CD8-positive, alpha-beta memory T cell (primary cell): ENCODE data around the gene SORD. TPM values are rescaled to one million over a fixed set of nuclear protein-coding genes. Genes with fewer than 3 reads are reported as not detected.
A peak's percentile ranks its signal among the peaks of the same experiment; 100 is the strongest.

Experiments
- CTCF ChIA-PET: fragments of 350-600 bp; sonication (Branson Sonifier 250); formaldehyde crosslinking; loops from one replicate; lab custom pipeline; 2021; ENCODE audit warnings: antibody characterized with exemption; lab: Charles Lee
- POLR2A ChIA-PET: fragments of 350-600 bp; sonication (Branson Sonifier 250); formaldehyde crosslinking; loops from one replicate; lab custom pipeline; 2021; ENCODE audit warnings: antibody characterized with exemption; lab: Charles Lee
- DNase-seq, 5 donors: peaks; one replicate each; pipeline versions ENCODE4 v3.0.0 to v3.0.0-alpha.2; 2020 to 2022; ENCODE audit warnings: mixed read lengths in 1 of 5
- H3K27ac ChIP-seq: one replicate; pipeline ENCODE4 v1.7.0; 2013; ENCODE audit warnings: low read depth, mild to moderate bottlenecking, low read length, moderate library complexity
- H3K27me3 ChIP-seq: 2 replicates; pipeline ENCODE4 v1.7.0; 2013; ENCODE audit warnings: low read length, mild to moderate bottlenecking; ENCODE audit not compliant: insufficient read depth, poor library complexity, severe bottlenecking
- H3K36me3 ChIP-seq: 2 replicates; pipeline ENCODE4 v1.7.0; 2013; ENCODE audit warnings: mild to moderate bottlenecking, low read length, moderate library complexity; ENCODE audit not compliant: insufficient read depth
- H3K4me1 ChIP-seq: 2 replicates; pipeline ENCODE4 v1.7.0; 2013; ENCODE audit warnings: mild to moderate bottlenecking, low read length, moderate library complexity; ENCODE audit not compliant: insufficient read depth
- H3K4me3 ChIP-seq: 2 replicates; pipeline ENCODE4 v1.7.0; 2013; ENCODE audit warnings: mild to moderate bottlenecking, low read length
- H3K9me3 ChIP-seq: 2 replicates; pipeline ENCODE4 v1.7.0; 2013; ENCODE audit warnings: mild to moderate bottlenecking, low read length
- H3K27ac Mint-ChIP-seq, 8 donors: one replicate each; pipeline ENCODE4 v1.8.0; 2020 to 2021; ENCODE audit warnings: mixed read lengths in 8 of 8, mild to moderate bottlenecking in 6 of 8, inconsistent platforms in 3 of 8, moderate library complexity in 3 of 8
- H3K27me3 Mint-ChIP-seq, 2 donors: one replicate each; pipeline ENCODE4 v1.8.0; 2020 to 2021; ENCODE audit warnings: mixed read lengths in 2 of 2, mild to moderate bottlenecking in 1 of 2, moderate library complexity in 1 of 2
- H3K36me3 Mint-ChIP-seq, 3 donors: one replicate each; pipeline ENCODE4 v1.8.0; 2020 to 2021; ENCODE audit warnings: mixed read lengths in 3 of 3, inconsistent platforms in 1 of 3, mild to moderate bottlenecking in 1 of 3
- H3K4me1 Mint-ChIP-seq, 3 donors: one replicate each; pipeline ENCODE4 v1.8.0; 2020 to 2021; ENCODE audit warnings: mixed read lengths in 3 of 3, inconsistent platforms in 1 of 3, mild to moderate bottlenecking in 1 of 3
- H3K4me3 Mint-ChIP-seq, 7 donors: one replicate each; pipeline ENCODE4 v1.8.0; 2020 to 2021; ENCODE audit warnings: mixed read lengths in 7 of 7, mild to moderate bottlenecking in 6 of 7, moderate library complexity in 4 of 7, inconsistent platforms in 2 of 7
- H3K9me3 Mint-ChIP-seq, 5 donors: one replicate each; pipeline ENCODE4 v1.8.0; 2020 to 2022; ENCODE audit warnings: mixed read lengths in 5 of 5, mild to moderate bottlenecking in 3 of 5, moderate library complexity in 2 of 5, inconsistent platforms in 1 of 5
- polyA plus RNA-seq: library from polyadenylated mRNA; unstranded; fragments of 300-500 nt; fragmentation: Illumina TruSeq; gene quantifications from one replicate; pipeline ENCODE4 v1.2.3, GENCODE V29; 2021
- total RNA-seq, 2 experiments: library from RNA; stranded (reverse); gene quantifications; one replicate each; pipeline ENCODE4 v1.2.3, GENCODE V29; 2021

The SORD gene
- total and polyA plus RNA-seq, 3 experiments from 2014 or later: 7.8 to 23.1 (median 23.0) TPM

DNA sequence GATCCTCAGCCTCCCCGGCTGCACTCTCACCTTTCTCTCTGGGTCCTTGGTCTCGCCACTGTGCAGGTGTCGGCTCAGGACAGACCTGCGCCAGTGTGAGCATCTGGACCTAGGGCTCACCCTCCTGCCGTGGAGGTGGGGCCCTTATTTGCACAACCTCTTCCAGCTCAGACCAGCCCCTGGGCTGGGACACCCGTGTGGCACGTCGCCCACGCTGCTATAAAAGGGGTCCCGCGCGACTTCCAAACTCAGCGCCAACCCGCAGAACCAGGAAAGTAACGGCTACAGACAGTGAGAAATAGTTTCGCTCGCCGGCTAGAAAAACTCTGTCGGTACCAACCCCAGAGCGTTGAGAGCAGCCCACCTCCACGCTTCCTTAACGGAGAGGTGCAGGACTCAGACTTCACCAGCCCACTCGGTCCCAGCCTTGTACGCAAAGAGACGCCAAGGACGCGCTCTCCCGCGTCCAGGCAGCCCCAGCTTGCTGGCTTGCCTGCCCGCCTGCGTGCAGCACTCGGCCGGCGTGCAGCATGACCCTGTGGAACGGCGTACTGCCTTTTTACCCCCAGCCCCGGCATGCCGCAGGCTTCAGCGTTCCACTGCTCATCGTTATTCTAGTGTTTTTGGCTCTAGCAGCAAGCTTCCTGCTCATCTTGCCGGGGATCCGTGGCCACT is 91.2 kb downstream of the SORD start, which contains the start of the genes DUOX2 and DUOXA2:
Gene DUOX2, minus strand, starts transcription at position 97 of the 675 bp plus-strand sequence. CDS start 761 bp downstream, outside the sequence.
Gene DUOXA2, plus strand, starts transcription at position 251 of the 675 bp plus-strand sequence. Its CDS starts 280 bp downstream, at position 531.
- H3K27me3 Mint-ChIP-seq: peaks cover 52 to 83% of the 10 kb centered on the region in 2 donors
- DNase-seq: peak in 1 of 5 donors; percentile 40
- H3K4me3 ChIP-seq: peak within 1 kb of the TSS; percentile 6
- POLR2A ChIA-PET: no interaction called here
- no peaks in the 10 kb centered on the region for H3K36me3 ChIP-seq
- peaks cover 31 to 63% (median 46%) of the 10 kb centered on the region in 3 donors for H3K4me1 Mint-ChIP-seq
- H3K9me3 ChIP-seq: no peaks in the 10 kb centered on the region
- H3K27ac Mint-ChIP-seq: peak within 1 kb of the TSS in 1 of 8 donors; percentile 31
- H3K9me3 Mint-ChIP-seq: no peaks in the 10 kb centered on the region
- peaks cover 60% of the 10 kb centered on the region for H3K27me3 ChIP-seq
- H3K4me1 ChIP-seq: peaks cover 41% of the 10 kb centered on the region
- peak within 1 kb of the TSS in 6 of 7 donors; percentile 21 to 68 (median 49) for H3K4me3 Mint-ChIP-seq
- peaks cover 0 to 2% (median 0%) of the 10 kb centered on the region in 3 donors for H3K36me3 Mint-ChIP-seq
- CTCF ChIA-PET: interaction anchor here (1.5 kb wide), 1 partner anchor 9 kb away, joined by 4 read pairs; no protein-coding TSS in a partner anchor
- H3K27ac ChIP-seq: no peak within 1 kb of the TSS

DNA sequence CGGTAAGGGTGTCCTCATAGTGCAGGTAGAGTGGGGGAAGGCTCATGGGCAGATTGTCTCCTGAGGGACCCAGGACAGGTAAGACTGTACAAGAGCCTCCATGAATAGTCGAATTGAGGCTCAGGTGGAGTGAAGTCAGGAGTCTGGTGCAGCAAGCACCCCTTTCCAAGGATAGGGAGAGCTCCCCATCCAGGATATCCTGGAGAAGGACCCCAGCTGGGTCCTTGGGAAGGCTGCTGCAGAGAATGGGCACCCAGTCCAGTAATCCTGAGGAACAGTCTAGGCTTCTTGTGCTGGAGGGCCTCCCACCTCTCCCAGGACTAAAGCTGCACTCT is 91.7 kb downstream of the SORD start:
- Histone ChIP-seq H3K9me3 (no peaks in the 10 kb centered on the region), H3K4me3 (no peak overlapping the region), H3K27ac (no peak overlapping the region), H3K27me3 (peaks cover 60% of the 10 kb centered on the region), H3K4me1 (peaks cover 41% of the 10 kb centered on the region), H3K36me3 (no peaks in the 10 kb centered on the region)
- ChIA-PET CTCF (interaction anchor here (1.5 kb wide), 1 partner anchor 9 kb away, joined by 4 read pairs; no protein-coding TSS in a partner anchor), POLR2A (no interaction called here)
- Mint-ChIP-seq H3K27me3 (peaks cover 53 to 83% of the 10 kb centered on the region in 2 donors), H3K4me1 (peaks cover 31 to 63% (median 46%) of the 10 kb centered on the region in 3 donors), H3K9me3 (no peaks in the 10 kb centered on the region), H3K27ac (no peak overlapping the region), H3K4me3 (peak overlapping the region in 2 of 7 donors; percentile 37 to 59), H3K36me3 (peaks cover 0 to 2% (median 0%) of the 10 kb centered on the region in 3 donors)
- DNase-seq: no peak

DNA sequence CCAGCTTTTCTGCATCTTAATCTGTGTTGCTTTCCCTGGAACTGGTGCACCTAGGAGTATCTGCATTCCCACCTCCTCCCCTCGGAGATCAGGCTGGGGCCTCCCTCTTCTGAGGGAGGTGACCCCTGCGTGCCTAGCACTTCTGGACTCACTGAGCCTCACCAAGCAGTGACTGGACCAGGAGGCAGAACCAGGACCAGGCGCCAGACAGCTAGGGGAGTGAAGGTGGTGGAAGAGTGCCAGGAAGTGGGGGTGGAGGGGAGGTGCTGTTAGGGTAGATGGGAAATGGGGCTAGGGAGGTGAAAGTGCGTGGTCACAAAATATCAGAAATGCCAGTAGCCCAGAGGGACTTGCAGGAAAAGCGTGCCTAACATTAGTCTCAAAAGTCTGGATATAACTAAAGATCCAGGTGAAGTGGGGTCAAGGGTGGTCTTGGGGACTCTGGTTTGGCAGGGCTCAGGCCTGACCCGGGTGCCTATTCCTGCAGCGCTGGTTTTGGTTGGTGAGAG is 92.4 kb downstream of the SORD start:
- peaks cover 48 to 81% of the 10 kb centered on the region in 2 donors for H3K27me3 Mint-ChIP-seq
- Histone ChIP-seq H3K4me3 (no peak overlapping the region), H3K27ac (no peak overlapping the region), H3K27me3 (peaks cover 60% of the 10 kb centered on the region), H3K9me3 (no peaks in the 10 kb centered on the region), H3K4me1 (peaks cover 41% of the 10 kb centered on the region), H3K36me3 (no peaks in the 10 kb centered on the region)
- H3K4me3 Mint-ChIP-seq: peak overlapping the region in 2 of 7 donors; percentile 15 to 65
- peaks cover 31 to 62% (median 46%) of the 10 kb centered on the region in 3 donors for H3K4me1 Mint-ChIP-seq
- H3K36me3 Mint-ChIP-seq: peaks cover 0 to 2% (median 0%) of the 10 kb centered on the region in 3 donors
- H3K27ac Mint-ChIP-seq: peak overlapping the region in 1 of 8 donors; percentile 10
- CTCF ChIA-PET: interaction anchor here (1.5 kb wide), 1 partner anchor 8 kb away, joined by 4 read pairs; no protein-coding TSS in a partner anchor
- H3K9me3 Mint-ChIP-seq: no peaks in the 10 kb centered on the region
- no peak for DNase-seq
- POLR2A ChIA-PET: no interaction called here

DNA sequence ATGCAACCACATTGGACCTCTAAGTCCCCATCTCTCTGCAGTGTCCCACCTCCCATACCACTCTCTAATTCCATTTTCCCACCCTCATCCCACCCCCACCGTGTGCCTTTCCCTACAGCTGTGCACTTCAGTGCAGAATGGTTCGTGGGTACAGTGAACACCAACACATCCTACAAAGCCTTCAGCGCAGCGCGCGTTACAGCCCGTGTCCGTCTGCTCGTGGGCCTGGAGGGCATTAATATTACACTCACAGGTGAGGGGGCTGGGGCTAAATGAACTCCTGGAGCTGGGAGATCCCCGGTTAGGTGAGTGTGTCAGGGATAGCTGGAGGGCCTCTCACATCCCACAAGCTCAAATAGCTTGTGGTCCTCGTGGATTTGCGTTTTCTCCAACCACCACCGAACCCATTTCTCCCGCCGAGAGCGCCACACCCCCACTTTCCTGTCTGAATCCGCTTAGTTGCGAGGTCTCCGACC is 93.0 kb downstream of the SORD start:
- Mint-ChIP-seq H3K9me3 (no peaks in the 10 kb centered on the region), H3K27me3 (peaks cover 45 to 83% of the 10 kb centered on the region in 2 donors), H3K27ac (peak overlapping the region in 2 of 8 donors; percentile 10 to 38), H3K36me3 (peaks cover 0 to 2% (median 0%) of the 10 kb centered on the region in 3 donors), H3K4me3 (peak overlapping the region in 5 of 7 donors; percentile 27 to 60 (median 57)), H3K4me1 (peaks cover 31 to 59% (median 46%) of the 10 kb centered on the region in 3 donors)
- Histone ChIP-seq H3K9me3 (no peaks in the 10 kb centered on the region), H3K4me3 (no peak overlapping the region), H3K27ac (no peak overlapping the region), H3K36me3 (no peaks in the 10 kb centered on the region), H3K27me3 (peaks cover 60% of the 10 kb centered on the region), H3K4me1 (peaks cover 41% of the 10 kb centered on the region)
- DNase-seq: no peak
- ChIA-PET CTCF (interaction anchor here (0.8 to 1.2 kb wide), 2 partner anchors 9 to 262 kb away, joined by 3 read pairs; no protein-coding TSS in a partner anchor), POLR2A (no interaction called here)

DNA sequence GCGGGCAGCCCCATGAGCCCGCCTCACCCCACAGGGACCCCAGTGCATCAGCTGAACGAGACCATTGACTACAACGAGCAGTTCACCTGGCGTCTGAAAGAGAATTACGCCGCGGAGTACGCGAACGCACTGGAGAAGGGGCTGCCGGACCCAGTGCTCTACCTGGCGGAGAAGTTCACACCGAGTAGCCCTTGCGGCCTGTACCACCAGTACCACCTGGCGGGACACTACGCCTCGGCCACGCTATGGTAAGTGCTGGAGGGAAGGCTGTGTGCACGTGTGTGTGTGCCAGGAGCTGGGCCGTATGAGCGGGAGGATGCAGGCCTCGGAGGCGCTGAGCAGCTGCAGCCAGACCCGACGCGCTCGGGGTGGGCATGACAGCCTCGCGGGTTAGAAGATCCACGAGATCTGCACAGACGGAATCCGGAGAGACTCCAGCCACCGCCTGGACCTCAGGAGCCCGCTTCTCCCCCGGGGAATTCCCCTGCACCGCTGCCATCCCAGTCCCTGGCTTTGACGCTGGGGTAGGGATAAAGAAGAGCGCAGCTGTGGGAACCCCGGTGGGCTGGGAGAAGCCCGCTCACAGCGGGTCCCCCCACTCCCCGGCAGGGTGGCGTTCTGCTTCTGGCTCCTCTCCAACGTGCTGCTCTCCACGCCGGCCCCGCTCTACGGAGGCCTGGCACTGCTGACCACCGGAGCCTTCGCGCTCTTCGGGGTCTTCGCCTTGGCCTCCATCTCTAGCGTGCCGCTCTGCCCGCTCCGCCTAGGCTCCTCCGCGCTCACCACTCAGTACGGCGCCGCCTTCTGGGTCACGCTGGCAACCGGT is 93.7 kb downstream of the SORD start:
- Histone ChIP-seq H3K4me3 (no peak overlapping the region), H3K27me3 (peaks cover 60% of the 10 kb centered on the region), H3K27ac (no peak overlapping the region), H3K4me1 (peaks cover 41% of the 10 kb centered on the region), H3K9me3 (no peaks in the 10 kb centered on the region), H3K36me3 (no peaks in the 10 kb centered on the region)
- Mint-ChIP-seq H3K4me1 (peaks cover 31 to 59% (median 46%) of the 10 kb centered on the region in 3 donors), H3K36me3 (peaks cover 0 to 2% (median 0%) of the 10 kb centered on the region in 3 donors), H3K9me3 (no peaks in the 10 kb centered on the region), H3K27ac (peak overlapping the region in 1 of 8 donors; percentile 57), H3K27me3 (peaks cover 47 to 86% of the 10 kb centered on the region in 2 donors), H3K4me3 (peak overlapping the region; percentile 27 to 86 (median 48))
- ChIA-PET POLR2A (no interaction called here), CTCF (interaction anchor here (0.8 to 1.2 kb wide), 2 partner anchors 8 to 263 kb away, joined by 3 read pairs; no protein-coding TSS in a partner anchor)
- DNase-seq: peak in 1 of 5 donors; percentile 45

- peak overlapping the region; percentile 33 to 90 (median 82) for H3K4me3 Mint-ChIP-seq
- CTCF ChIA-PET: interaction anchor here (0.6 to 1.5 kb wide), 28 partner anchors 8 to 550 kb away, joined by 3 to 14 read pairs (median 4); partner anchors contain the start of genes DUOX1 and DUOXA1
- H3K9me3 Mint-ChIP-seq: no peaks in the 10 kb centered on the region
- H3K4me1 ChIP-seq: peaks cover 38% of the 10 kb centered on the region
- peak overlapping the region; percentile 55 for H3K4me3 ChIP-seq
- peak overlapping the region in 1 of 8 donors; percentile 57 for H3K27ac Mint-ChIP-seq
- no peaks in the 10 kb centered on the region for H3K9me3 ChIP-seq
- H3K4me1 Mint-ChIP-seq: peaks cover 25 to 51% (median 39%) of the 10 kb centered on the region in 3 donors
- peaks cover 0 to 2% (median 0%) of the 10 kb centered on the region in 3 donors for H3K36me3 Mint-ChIP-seq
- H3K27me3 Mint-ChIP-seq: peaks cover 39 to 81% of the 10 kb centered on the region in 2 donors
- H3K27ac ChIP-seq: no peak overlapping the region
- H3K27me3 ChIP-seq: peaks cover 53% of the 10 kb centered on the region
- POLR2A ChIA-PET: interaction anchor here (1.0 kb wide), 1 partner anchor 284 kb away, joined by 3 read pairs; a partner anchor contains a TSS
- no peaks in the 10 kb centered on the region for H3K36me3 ChIP-seq
- DNase-seq: peak in 1 of 5 donors; percentile 30
Observed at GRCh38 chr15:45117308-45118130, 94.5 kb downstream of the SORD start.
